Fibroblast of upper back skin (primary cell): ENCODE results near the gene UST.
A peak's percentile ranks its signal among the peaks of the same experiment; 100 is the strongest.
"Not testable (repeated sequence)": the region's sequence is repeated elsewhere in the genome, so short reads cannot be mapped to it uniquely, and the experiment has no call there.

ENCODE experiments used
- DNase-seq: peaks from one replicate; pipeline ENCODE4 v3.0.0-alpha.2; 2013

UST gene

DNA sequence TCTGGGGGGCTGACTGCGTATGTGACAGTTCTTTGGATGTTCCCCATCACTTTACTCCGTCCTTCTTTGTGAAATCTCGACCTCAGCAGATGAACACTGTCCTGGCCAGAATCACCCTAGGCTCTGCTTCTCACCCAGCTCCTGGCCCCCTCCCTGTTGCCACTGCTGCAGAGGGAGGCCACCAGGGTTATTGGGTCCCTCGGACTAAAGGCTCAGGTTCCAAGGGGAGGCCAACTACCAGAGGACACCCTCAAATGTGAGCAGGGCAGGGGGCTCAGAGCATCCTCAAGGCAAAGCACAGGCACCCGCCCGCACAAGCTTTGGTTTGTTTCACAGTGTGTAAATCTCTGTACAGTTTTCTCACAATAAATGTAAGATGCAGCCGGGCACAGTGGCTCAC is 269.9 kb downstream of the UST start:
- no peak for DNase-seq

DNA sequence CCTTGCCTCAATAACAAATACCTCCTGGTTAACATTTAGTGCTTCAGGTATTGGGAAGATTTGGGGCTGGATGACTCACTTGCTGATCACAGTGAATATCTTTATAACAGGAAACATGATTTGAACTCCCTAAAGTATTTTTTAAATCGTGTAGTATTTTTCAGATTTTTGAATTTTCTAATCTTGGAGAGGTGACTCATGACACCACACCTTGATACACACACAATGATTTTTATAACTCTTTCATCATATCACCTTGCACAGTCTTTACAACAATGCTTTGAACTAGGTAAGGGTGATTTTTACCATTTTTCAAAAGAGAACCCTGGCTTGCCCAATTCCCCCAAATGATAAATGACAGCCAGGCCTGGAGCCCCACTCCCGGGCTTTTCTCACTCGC is 273.5 kb downstream of the UST start:
- DNase-seq = no peak

DNA sequence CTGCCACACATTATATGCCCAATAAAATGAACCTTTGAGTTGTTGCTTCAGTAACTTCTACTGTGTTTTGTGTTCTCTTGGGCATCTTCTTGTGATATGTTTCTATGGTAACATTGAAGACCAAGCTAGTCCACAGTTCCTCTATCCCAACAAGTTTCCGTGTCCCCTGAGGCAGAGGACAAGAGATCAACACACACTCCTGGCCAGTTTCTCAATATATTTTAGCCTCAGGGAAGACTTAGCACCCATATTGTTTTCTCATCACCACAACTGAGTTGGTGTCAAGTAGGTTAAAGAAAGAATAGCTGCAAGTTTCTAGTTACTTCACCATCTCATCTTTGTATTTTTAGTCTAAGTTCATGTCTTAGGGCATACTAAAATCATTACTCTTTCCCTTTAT is 277.5 kb downstream of the UST start:
- no peak for DNase-seq

DNA sequence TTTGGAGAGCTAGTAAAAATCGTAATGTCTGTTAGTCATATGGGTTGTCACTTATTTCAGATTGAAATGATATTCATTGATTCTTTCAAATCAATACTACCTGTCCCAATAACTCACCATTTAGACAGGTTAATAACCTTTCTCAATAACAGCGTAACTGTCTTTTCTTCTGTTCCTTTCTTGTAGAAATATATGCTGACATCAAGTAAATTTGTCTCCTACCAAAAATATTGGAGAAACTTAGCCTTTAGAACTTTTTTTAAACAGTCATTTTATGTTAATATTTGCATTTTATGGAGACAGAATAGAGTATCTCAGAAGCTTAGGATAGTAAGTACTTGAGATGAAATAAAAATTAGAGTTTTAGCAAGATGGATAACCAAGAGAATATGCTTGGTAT is 278.2 kb downstream of the UST start:
- no peak for DNase-seq

DNA sequence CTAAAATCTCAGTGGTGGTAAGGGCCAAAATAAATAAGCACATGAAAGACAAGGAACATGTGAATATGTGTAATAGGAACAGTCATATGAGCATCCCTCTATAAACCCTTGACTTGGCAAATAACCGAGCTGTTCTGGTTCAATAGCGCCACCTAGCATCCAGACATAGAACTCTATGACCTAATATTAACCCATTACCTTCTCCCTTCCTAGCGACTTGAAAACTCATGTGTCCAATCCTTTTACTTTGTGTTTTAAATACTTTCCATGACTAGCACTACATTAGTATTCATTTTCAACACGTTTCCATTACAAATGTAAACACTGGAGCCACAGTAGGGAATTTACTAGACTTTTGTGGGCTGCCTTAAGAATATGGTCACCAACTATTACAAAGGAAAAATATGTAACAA is 279.7 kb downstream of the UST start:
- peak; percentile 89 for DNase-seq

DNA sequence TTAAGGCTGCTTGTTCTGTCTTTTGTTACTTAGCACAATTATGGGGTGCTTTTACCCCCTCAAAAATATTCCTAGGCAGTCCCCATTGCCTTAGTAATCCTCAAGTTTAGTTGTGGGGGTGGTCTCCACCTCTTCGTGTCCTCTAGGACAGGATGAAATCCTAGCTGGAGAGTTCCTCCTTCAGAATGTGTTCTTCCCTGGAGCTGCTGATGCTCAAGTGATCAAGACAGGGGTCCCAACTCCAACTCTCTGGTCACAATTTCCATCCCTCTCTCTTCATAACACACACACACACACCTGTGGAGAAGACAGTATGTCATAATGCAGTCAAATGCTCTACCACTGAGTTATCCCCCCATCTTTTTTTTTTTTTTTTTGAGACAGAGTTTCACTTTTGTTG is 280.7 kb downstream of the UST start:
- DNase-seq = no peak

DNA sequence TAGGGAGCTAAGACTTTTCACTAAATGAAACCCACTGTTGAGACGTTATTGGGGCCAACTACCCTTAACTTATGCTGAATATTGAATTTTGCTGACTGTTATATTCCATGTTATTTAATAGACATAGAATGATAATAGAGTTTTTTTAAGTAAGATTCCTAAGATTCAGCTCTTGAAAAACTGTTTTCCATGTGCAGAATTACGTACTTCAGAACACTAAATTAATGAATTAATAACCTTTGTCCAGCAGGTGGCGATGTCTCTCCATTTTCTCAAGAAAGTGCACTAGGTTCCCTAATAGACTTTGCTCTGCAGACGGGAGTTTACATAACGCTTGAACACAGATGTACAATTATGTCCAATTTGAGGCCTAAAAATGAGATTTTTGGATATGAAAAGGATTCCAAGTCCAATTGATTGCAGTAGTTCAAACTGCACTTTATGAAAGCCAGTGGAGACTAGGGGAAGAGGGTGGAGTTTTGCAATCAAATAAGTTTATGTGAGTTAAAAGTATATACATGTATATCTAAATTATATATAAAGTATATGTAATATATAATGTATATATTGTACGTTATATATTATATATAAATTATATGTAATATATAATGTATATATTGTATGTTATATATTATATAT is 282.1 kb downstream of the UST start:
- DNase-seq = peak; percentile 91

DNA sequence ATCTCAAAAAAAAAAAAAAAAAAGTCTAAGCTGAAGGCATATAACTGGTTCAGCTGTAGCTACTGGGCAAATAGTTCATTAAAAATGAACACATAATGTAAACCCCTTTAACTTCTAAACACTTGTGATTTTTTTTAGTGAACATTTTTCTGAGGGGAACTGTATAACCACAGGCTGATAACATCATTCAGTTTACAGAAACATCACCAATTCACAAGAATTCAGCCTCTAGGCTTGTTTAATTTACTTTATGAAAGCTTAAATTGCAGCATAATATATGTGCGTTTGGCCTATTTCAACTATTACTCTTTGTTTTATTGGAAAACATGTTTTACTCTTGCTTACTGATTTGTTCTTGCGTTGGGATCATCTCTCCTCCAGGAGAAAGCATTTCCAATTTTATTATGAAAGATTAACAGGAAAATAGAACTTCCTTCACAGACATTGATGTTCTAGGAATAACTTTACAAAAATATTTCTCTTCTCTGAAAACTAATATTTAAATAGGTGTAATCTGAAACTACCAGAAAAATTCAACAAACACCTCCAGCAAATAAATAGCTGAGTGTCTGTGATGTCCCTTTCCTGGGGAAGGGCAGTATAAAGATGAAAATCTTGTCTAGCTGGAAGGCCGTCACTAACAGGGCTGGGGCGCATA is 284.5 kb downstream of the UST start:
- DNase-seq = no peak

DNA sequence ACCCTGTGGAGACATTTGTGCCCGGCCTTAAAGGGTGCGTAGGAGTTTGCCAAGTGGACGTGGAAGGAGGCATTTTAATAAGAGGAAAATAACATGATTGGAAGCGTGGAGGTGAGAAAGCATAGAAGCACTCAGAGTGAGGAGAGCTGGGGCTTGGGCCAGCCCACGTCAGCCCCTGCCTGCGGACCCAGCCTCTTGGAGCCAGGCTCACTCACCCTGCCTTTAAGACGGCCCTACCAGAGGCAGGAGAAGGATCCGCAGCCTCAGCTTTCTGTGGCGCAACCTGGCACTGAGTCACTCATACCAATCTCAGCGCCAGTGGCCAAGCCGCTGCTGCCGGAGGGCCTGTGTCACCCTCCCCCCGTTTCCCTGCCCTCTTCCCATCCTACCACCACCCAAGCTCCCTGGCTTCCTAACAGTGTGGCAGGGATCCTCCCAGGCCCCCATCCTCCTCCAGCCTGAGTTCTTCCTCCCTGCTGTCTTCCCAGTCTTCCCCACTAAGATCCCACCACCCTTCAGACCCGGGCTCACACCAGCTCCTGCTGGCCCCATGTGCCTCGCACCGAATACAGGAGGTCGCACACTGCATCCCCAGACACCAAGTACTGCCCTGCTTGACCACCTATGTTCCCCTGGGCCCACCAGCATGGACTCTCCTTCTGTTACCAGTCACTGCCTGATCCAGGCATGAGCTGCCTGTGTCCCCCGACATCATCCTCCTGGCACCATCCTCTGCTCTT is 285.2 kb downstream of the UST start:
- peak; percentile 87 for DNase-seq

DNA sequence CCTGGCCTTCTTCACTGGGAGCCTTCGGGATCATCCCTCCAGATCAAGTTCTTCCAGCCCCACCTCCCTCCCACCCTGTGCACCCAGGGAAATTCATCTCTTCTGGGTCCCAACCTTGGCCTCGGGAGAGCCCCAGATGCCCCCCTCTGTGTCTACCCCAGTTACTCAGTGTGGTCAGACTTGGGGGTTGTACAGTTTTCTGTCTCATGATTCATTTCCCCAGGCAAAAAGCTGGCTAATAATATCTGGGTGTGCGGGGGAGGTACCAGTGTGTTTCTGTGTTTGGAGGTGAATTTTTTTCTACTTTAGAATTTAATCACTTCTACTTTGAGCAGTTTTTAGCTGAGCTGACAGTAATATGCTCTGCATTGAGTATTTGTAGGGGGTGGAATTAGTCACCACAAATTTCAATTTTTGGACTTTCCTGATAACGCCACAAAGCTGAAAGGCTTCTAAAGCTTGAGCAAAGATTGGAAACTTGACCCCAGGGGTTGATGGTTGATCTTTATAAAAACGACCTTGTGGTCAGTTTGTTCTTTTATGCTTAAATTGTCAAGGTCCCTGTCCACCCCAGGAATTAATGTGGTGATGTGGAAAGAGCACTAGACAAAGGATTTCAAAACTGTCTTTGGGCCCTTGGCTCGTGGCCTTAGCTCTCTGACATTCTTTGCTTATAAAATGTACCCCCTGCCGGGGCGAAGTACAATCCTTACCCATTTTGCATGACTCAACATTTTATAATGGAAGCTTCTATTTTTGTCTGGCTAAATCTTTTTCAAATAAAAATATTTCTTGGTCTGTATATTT is 286.0 kb downstream of the UST start:
- DNase-seq = peak; percentile 98

DNA sequence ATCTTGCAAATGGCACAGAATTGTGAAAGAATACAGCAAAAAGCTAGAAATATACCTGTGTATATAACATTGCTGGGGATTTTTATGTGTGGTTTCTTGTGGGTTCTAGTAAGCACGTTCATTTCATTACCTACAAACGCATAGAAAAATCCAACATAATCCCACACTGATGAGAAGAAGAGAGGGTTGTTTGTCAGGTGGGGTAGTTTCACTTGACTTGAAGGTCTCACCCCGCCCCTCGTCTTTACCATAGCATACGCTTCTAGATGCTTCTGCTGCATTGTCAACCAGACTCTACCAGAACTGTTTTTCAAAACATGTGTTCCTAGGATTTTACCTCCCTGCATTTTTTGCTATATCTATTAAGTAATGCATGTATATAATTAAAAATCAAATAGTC is 286.6 kb downstream of the UST start:
- DNase-seq = no peak

DNA sequence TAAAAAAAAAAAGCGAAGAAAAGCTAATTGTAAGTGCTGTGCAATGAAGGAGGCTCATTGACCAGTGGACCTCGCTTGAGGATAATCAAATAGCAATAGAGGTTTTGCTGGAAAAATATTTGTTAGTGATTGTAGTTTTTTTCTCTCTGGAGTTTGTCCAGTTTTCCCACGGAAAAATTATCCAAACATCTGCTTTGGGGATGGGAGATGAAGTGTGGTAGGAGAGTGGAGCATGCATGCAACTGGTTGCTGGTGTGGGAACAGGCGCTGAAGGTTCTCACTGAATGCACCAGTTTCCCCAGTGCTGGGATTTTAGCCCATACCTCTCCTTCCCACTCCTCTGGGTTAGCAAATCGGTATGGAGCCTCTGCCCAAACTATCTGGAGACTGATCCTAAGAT is 288.9 kb downstream of the UST start:
- no peak for DNase-seq

DNA sequence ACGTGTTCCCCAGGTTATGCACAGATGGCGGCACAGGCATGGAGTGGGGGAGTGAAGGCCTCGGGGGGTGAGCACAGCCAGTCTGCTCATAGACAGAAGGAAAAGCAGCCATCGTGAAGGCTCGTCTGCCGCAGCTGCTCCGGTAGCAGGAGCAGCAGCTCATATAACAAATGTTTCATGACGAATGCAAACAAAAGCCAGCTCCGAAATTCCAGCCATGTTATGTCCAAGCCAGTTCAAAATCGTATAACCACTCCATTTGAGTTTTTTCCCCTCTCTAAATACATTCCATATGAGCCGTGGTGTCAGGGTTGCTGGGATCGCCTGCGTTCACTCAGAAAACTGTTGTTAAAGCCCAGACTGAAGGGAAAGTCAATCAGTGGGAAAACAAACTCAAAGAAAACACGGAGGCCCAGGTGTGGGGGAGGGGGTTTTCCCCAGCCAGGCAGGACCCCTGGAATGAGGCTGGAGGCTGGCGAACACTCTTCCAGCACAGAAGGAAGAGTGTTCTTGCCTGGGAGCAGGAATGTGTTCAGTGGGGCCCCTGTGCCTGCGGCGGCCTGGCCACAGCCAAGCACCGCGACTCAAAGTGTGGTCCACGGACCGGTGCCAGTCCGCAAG is 290.3 kb downstream of the UST start:
- peak; percentile 84 for DNase-seq

DNA sequence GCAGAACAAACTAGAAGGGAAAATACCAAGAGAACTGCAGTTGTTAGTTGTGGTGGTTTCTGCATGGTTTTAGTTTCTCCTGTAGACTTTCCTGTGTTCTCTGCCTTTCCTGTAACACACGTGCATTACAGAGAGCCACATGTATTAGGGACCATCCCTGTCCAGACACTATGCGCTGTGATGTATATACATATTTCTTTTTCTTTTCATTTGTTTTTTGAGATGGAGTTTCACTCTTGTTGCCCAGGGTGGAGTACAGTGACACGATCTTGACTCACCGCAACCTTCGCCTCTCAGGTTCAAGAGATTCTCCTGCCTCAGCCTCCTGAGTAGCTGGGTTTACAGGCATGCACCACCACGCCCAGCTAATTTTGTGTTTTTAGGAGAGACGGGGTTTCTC is 292.2 kb downstream of the UST start:
- DNase-seq = not testable (repeated sequence)

DNA sequence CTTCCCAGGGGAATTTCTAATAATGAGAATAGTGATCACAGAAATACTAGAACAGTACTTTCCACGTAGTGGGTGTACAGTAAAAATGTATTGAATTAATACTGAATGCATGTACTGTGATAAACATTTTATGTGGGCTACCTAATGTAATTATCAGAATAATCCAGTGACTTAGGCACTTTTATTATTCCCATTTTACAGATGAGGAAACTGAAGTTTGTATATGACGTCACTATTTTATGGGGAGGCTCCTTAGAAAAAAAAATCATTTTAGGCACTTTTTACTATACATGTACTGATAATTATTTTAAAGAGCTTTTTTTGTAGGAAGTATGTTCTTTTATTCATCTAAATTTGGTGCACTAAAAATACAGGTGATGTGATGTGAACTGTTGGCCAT is 295.1 kb downstream of the UST start:
- no peak for DNase-seq

DNA sequence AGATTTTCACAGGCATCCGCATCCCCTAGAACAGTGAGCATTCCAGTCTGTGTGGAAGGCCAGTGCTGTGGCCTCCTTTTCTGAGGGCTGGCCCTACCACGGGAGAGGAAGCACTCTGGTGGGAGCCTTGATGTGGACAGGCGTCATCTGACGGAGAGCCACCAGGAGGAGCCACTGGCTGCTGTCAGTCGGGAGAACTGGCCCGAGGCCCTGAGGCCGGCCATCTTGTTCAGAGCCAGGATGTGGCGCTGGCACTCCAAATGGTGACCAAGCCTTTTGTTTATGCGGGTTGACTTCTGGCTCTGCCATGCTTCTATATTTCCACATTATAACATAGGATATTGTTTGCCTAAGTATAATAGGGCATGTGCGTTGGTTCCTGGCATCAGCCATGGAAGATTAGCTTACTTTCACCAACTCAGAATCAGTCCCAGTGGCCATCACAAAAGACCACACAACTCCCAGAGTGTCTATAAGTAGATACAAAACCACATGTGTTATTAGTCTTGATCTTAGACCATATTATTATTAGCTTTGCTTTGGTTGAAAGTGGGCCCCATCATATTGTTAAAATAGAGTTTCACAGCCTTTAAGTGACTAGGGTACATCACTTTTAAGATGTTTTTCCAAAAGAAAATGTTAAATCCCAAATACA is 296.8 kb downstream of the UST start:
- DNase-seq = no peak

DNA sequence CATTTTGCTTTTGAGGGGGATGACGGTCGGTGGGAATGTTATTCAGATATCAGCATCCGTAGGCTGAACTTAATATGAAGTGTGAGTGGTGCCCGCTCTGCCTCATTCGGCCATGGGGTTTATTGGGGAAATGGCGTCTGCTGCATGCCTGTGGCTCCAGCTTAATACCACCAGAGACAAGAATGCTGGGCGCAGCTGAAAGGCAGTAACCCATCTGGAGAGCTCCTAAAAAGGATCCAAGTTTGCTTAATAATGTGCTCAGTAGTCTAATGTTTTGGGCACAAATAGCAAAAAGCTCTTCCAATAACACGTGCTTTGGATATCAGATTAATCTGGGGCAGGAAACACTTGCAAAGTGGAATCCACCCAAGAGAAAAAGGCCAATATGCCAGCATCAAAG is 297.7 kb downstream of the UST start:
- peak; percentile 52 for DNase-seq

DNA sequence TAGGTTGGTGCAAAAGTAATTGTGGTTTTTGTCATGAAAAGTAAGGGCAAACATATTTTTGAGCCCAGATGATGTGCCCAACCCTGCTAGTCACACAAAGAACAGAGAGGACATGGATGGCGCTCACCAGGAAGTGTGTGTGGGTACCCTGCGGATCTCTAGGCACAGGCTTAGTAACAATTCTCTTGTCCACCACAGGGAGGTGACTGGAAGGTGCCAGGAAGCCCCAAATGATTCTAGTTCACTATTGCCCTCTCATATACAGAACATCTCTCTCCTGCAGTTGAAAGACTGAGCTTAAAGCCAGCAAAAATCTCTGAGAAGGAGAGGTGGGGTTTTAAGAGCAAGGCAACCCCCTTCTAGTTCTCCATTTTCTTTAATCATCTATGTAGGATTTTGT is 298.6 kb downstream of the UST start:
- no peak for DNase-seq

DNA sequence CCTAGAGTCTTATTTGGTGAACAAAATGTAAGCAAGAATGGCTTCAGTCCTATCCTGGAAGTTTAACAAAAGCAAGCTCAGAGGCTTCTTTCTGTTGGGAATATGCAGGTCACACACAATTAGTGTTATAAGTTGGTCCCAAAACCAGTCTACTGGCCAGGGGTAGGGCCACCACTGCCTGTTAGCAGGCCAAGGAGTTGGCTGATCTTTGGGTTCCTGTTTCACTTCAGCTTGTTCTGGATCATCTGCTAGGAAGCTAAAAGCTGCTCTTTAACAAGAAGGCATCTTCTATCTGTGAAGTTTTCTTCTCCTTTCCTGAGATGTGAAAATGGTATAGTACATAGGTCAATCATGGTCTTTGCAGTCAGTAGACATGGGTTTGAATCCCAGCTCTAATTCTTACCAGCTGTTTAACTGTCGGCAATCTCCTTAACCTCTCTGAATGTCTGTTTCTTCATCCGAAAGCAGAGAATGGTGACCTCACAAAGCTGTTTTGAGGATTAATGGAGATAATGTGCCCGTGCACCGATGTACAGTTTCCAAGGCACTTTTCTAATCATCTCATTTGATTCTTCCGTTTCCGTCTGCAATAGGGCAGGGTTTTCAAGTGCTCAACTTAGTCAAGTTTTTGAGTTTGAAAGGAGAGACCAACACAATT is 299.5 kb downstream of the UST start:
- no peak for DNase-seq

DNA sequence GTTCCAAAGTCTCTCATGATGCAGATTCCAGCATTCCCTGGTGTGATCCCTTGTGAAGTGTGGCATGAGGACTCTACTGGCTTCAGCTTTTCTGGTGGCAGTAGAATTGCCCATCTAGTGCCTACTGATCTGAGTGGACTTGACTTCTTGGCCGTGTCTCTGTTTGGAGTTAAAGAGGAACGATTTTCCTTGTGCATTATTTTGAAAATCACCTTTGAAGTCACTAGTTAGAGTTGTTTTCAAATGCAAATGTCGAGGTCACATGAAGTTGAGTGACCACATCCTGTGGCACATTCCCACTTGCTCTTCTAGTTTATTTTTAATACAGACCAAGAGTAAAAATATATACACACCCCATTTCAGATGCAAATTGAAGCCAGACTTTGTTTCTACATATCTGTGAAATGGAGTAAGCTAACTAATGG is 300.0 kb downstream of the UST start:
- peak; percentile 44 for DNase-seq

DNA sequence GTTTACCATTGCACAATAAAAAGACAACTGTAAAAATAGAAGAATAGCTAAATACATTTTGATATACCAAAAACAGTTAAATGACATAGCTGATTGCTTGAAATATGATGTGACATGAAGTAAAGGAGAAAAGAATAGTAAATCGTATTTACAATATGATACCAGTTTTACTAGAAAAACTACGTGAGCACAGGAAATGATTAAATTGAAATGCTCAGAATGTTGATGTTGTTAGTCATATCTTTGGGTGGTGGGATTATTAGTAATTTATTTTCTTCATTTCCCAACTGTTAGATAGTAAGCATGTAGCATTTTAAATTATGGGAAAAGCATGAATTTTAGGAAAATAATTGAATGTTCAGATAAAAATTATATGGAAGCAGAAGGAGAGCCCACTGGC is 302.4 kb downstream of the UST start:
- peak; percentile 48 for DNase-seq

DNA sequence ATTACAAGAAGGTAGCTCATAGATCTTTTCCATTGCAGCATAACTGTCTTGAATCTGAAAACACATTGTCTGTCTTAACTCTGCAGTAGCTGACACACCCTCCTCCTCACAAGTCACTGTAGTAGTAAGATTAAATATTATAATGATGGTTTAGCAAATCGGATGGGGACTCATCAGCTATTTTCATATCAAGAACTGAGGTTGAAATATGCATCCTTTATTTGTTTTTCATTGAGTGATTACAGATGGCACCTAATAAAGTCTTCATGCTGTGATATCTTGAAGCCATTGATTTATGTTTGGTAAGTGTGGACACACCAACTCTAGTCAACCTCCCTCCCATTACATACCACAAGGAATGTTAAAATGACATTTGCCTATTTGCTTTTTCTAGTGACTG is 303.3 kb downstream of the UST start:
- DNase-seq = peak; percentile 53
